ENCODE measurements around the gene DONSON. TPM values are rescaled to one million over a fixed set of nuclear protein-coding genes. Genes with fewer than 3 reads are reported as not detected.

The DONSON gene
- total and polyA plus RNA-seq, 9 of the 15 experiments (the other 6 are each of a cell fraction or from before 2014, with no cell fraction given), result 26.7 to 124 (median 62.6) TPM

DNA sequence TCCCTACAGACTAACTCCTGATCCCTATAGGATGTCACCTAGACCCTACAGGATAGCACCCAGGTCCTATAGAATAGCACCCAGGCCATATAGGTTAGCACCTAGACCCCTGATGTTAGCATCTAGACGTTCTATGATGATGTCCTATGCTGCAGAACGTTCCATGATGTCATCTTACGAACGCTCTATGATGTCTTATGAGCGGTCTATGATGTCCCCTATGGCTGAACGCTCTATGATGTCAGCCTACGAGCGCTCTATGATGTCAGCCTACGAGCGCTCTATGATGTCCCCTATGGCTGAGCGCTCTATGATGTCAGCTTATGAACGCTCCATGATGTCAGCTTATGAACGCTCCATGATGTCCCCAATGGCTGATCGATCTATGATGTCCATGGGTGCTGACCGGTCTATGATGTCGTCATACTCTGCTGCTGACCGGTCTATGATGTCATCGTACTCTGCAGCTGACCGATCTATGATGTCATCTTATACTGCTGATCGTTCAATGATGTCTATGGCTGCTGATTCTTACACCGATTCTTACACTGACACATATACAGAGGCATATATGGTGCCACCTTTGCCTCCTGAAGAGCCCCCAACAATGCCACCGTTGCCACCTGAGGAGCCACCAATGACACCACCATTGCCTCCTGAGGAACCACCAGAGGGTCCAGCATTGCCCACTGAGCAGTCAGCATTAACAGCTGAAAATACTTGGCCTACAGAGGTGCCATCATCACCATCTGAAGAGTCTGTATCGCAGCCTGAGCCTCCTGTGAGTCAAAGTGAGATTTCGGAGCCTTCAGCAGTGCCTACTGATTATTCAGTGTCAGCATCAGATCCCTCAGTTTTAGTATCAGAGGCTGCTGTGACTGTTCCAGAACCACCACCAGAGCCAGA, 36.1 kb downstream of the DONSON start (continued):
- TF ChIP-seq, protein P1, sequence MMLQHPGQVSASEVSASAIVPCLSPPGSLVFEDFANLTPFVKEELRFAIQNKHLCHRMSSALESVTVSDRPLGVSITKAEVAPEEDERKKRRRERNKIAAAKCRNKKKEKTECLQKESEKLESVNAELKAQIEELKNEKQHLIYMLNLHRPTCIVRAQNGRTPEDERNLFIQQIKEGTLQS (IDR thresholded peaks at IDR 0.05), result peak; percentile 97
- TF ChIP-seq, protein P1 (CRISPR knock-in tag; conservative IDR thresholded peaks at IDR 0.05), result peak; percentile 70; the same call in 1 of the 2 replicates
- TF ChIP-seq FOXJ2 (tag; IDR thresholded peaks at IDR 0.05) (0 out of 2 replicates have a peak, but pooled peaks have one; percentile 39), JUNB (CRISPR knock-in tag; conservative IDR thresholded peaks at IDR 0.05) (peak; percentile 94), ZNF589 (CRISPR knock-in tag; IDR thresholded peaks at IDR 0.05; ENCODE audit: low read depth) (no peak), MYNN (IDR thresholded peaks at IDR 0.05) (peak; percentile 54; the same call in 1 of the 2 replicates), MYNN (CRISPR knock-in tag; IDR thresholded peaks at IDR 0.05) (no peak), ZZZ3 (IDR thresholded peaks at IDR 0.05) (no peak), ATF1 (CRISPR knock-in tag; IDR thresholded peaks at IDR 0.05) (no peak), ATF1 (tag; IDR thresholded peaks at IDR 0.05) (peak; percentile 95), RBM34 (IDR thresholded peaks at IDR 0.05; ENCODE audit: borderline replicate concordance, insufficient read depth, low read length) (no peak), ZNF212 (CRISPR knock-in tag; IDR thresholded peaks at IDR 0.05) (no peak), NFE2L1 (tag; IDR thresholded peaks at IDR 0.05; ENCODE audit: borderline replicate concordance, low read depth) (no peak)
- TF ChIP-seq, protein P2, sequence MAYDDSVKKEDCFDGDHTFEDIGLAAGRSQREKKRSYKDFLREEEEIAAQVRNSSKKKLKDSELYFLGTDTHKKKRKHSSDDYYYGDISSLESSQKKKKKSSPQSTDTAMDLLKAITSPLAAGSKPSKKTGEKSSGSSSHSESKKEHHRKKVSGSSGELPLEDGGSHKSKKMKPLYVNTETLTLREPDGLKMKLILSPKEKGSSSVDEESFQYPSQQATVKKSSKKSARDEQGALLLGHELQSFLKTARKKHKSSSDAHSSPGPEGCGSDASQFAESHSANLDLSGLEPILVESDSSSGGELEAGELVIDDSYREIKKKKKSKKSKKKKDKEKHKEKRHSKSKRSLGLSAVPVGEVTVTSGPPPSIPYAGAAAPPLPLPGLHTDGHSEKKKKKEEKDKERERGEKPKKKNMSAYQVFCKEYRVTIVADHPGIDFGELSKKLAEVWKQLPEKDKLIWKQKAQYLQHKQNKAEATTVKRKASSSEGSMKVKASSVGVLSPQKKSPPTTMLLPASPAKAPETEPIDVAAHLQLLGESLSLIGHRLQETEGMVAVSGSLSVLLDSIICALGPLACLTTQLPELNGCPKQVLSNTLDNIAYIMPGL (CRISPR knock-in tag; IDR thresholded peaks at IDR 0.05), result peak; percentile 61; the same call in 1 of the 2 replicates
- TF ChIP-seq, protein P3, sequence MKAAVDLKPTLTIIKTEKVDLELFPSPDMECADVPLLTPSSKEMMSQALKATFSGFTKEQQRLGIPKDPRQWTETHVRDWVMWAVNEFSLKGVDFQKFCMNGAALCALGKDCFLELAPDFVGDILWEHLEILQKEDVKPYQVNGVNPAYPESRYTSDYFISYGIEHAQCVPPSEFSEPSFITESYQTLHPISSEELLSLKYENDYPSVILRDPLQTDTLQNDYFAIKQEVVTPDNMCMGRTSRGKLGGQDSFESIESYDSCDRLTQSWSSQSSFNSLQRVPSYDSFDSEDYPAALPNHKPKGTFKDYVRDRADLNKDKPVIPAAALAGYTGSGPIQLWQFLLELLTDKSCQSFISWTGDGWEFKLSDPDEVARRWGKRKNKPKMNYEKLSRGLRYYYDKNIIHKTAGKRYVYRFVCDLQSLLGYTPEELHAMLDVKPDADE (conservative IDR thresholded peaks at IDR 0.05; ENCODE audit: control insufficient read depth, low read depth, low read length), result peak; percentile 26; the same call in 1 of the 2 replicates
- TF ChIP-seq, protein P4, sequence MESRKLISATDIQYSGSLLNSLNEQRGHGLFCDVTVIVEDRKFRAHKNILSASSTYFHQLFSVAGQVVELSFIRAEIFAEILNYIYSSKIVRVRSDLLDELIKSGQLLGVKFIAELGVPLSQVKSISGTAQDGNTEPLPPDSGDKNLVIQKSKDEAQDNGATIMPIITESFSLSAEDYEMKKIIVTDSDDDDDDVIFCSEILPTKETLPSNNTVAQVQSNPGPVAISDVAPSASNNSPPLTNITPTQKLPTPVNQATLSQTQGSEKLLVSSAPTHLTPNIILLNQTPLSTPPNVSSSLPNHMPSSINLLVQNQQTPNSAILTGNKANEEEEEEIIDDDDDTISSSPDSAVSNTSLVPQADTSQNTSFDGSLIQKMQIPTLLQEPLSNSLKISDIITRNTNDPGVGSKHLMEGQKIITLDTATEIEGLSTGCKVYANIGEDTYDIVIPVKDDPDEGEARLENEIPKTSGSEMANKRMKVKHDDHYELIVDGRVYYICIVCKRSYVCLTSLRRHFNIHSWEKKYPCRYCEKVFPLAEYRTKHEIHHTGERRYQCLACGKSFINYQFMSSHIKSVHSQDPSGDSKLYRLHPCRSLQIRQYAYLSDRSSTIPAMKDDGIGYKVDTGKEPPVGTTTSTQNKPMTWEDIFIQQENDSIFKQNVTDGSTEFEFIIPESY (CRISPR knock-in tag; IDR thresholded peaks at IDR 0.05), result peak; percentile 99
- TF ChIP-seq, protein P5, sequence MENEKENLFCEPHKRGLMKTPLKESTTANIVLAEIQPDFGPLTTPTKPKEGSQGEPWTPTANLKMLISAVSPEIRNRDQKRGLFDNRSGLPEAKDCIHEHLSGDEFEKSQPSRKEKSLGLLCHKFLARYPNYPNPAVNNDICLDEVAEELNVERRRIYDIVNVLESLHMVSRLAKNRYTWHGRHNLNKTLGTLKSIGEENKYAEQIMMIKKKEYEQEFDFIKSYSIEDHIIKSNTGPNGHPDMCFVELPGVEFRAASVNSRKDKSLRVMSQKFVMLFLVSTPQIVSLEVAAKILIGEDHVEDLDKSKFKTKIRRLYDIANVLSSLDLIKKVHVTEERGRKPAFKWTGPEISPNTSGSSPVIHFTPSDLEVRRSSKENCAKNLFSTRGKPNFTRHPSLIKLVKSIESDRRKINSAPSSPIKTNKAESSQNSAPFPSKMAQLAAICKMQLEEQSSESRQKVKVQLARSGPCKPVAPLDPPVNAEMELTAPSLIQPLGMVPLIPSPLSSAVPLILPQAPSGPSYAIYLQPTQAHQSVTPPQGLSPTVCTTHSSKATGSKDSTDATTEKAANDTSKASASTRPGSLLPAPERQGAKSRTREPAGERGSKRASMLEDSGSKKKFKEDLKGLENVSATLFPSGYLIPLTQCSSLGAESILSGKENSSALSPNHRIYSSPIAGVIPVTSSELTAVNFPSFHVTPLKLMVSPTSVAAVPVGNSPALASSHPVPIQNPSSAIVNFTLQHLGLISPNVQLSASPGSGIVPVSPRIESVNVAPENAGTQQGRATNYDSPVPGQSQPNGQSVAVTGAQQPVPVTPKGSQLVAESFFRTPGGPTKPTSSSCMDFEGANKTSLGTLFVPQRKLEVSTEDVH (IDR thresholded peaks at IDR 0.05; ENCODE audit: low read depth, partially characterized antibody), result peak; percentile 52
